HFFc6 (cell line): ENCODE data around the gene WNT3A. TPM values are rescaled to one million over a fixed set of nuclear protein-coding genes. Genes with fewer than 3 reads are reported as not detected.

Experiments
- DNase-seq: peaks from one replicate; pipeline ENCODE4 v3.0.0-alpha.2; 2018
- H3K27ac Mint-ChIP-seq: 2 replicates; pipeline ENCODE4 v1.8.0; 2020; ENCODE audit warnings: mild to moderate bottlenecking, mixed read lengths
- H3K27me3 Mint-ChIP-seq: 2 replicates; pipeline ENCODE4 v1.8.0; 2021; ENCODE audit warnings: mild to moderate bottlenecking, moderate library complexity, mixed read lengths; ENCODE audit not compliant: insufficient read depth
- H3K36me3 Mint-ChIP-seq: 2 replicates; pipeline ENCODE4 v1.8.0; 2021; ENCODE audit warnings: low read depth, mixed read lengths
- H3K4me1 Mint-ChIP-seq: 2 replicates; pipeline ENCODE4 v1.8.0; 2020; ENCODE audit warnings: low read depth, mixed read lengths
- H3K4me3 Mint-ChIP-seq: 2 replicates; pipeline ENCODE4 v1.8.0; 2020; ENCODE audit warnings: mild to moderate bottlenecking, moderate library complexity, mixed read lengths
- H3K9me3 Mint-ChIP-seq: 2 replicates; pipeline ENCODE4 v1.8.0; 2020; ENCODE audit warnings: mild to moderate bottlenecking, mixed read lengths
- CTCF ChIP-seq: fragments of 200-600 bp; sonication (generic); IDR thresholded peaks from 2 replicates; pipeline ENCODE4 v1.5.0; 2021; ENCODE audit warnings: antibody characterized with exemption, mild to moderate bottlenecking
- total RNA-seq, 6 experiments: library from RNA; stranded (reverse); fragmentation: NEBNext Ultra II Directional; extraction: Animal tissue kit (Norgen Biotek cat#: 25700); gene quantifications; 2 replicates in 1 of 6; 3 replicates in 5 of 6; pipeline ENCODE4 v1.2.3, GENCODE V29; 2021

Gene WNT3A
- total RNA-seq, 6 experiments from 2014 or later = not detected

- no peak for DNase-seq
- Mint-ChIP-seq H3K4me1 (no peaks in the 10 kb centered on the region), H3K27me3 (peaks cover 28% of the 10 kb centered on the region), H3K4me3 (no peak overlapping the region), H3K9me3 (no peaks in the 10 kb centered on the region), H3K27ac (no peak overlapping the region), H3K36me3 (no peaks in the 10 kb centered on the region)
- no peak for TF ChIP-seq CTCF
Observed at GRCh38 chr1:228062812-228063211, 56.0 kb downstream of the WNT3A start.

GRCh38 chr1:228063251-228064191, 56.7 kb downstream of the WNT3A start:
- no peak for DNase-seq
- H3K27me3 Mint-ChIP-seq = peaks cover 24% of the 10 kb centered on the region
- no peak overlapping the region for H3K27ac Mint-ChIP-seq
- no peaks in the 10 kb centered on the region for H3K4me1 Mint-ChIP-seq
- no peak overlapping the region for H3K4me3 Mint-ChIP-seq
- H3K9me3 Mint-ChIP-seq = no peaks in the 10 kb centered on the region
- no peaks in the 10 kb centered on the region for H3K36me3 Mint-ChIP-seq
- no peak for TF ChIP-seq CTCF

GRCh38 chr1:228064296-228064695, 57.5 kb downstream of the WNT3A start:
- H3K4me1 Mint-ChIP-seq = no peaks in the 10 kb centered on the region
- H3K27me3 Mint-ChIP-seq = peaks cover 24% of the 10 kb centered on the region
- TF ChIP-seq CTCF = no peak
- H3K9me3 Mint-ChIP-seq = no peaks in the 10 kb centered on the region
- DNase-seq = no peak
- H3K4me3 Mint-ChIP-seq = no peak overlapping the region
- H3K36me3 Mint-ChIP-seq = no peaks in the 10 kb centered on the region
- H3K27ac Mint-ChIP-seq = no peak overlapping the region

- no peak for TF ChIP-seq CTCF
- Mint-ChIP-seq H3K36me3 (no peaks in the 10 kb centered on the region), H3K27me3 (peaks cover 24% of the 10 kb centered on the region), H3K4me1 (no peaks in the 10 kb centered on the region), H3K9me3 (no peaks in the 10 kb centered on the region), H3K27ac (no peak overlapping the region), H3K4me3 (no peak overlapping the region)
- DNase-seq = no peak
Observed at GRCh38 chr1:228064741-228065542, 58.1 kb downstream of the WNT3A start.

GRCh38 chr1:228065543-228066347, 58.9 kb downstream of the WNT3A start:
- no peak for TF ChIP-seq CTCF
- H3K4me1 Mint-ChIP-seq = no peaks in the 10 kb centered on the region
- H3K9me3 Mint-ChIP-seq = no peaks in the 10 kb centered on the region
- no peak overlapping the region for H3K27ac Mint-ChIP-seq
- peaks cover 24% of the 10 kb centered on the region for H3K27me3 Mint-ChIP-seq
- H3K36me3 Mint-ChIP-seq = no peaks in the 10 kb centered on the region
- DNase-seq = no peak
- H3K4me3 Mint-ChIP-seq = no peak overlapping the region
